NCI-H2196 (cell line): Measurements from ENCODE around the gene SMTN.

Source experiments
- DNase-seq: peaks from one replicate; lab custom pipeline; 2025; ENCODE audit not compliant: unreplicated experiment; lab: John Stamatoyannopoulos, UW

The SMTN gene

DNA sequence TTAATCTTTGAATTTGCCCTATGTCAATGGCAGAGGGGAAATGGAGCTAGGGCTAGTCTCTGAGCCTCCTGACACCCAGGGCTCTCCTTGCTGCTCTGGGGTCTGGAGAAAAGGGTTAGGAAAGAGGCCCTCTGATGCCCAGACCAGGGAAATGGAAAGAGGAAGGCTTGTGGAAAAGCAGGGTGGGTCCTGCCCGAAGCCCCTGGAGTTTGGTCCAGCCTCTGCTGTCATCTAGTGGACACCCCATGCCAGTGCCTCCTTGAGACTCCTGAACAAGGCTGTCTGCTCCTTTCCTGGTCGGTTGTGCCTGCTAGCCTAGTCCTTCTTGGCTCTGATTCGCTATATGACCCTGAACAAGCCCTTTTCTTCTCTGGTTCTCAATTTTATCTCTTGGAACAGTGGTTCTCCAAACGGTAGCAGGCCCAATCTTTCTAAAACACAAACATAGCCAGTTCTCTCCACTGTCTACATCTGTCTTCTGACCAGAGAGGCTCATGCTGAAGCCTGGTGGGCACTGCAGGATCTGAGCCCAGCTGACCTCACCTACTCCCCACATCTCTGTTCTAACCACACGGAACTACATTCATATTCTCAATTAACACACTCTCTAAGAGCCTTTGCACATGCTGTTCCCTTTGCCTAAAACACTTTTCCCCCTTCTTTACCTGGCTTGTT, 68.0 kb downstream of the SMTN start:
- peak; percentile 53 for DNase-seq

DNA sequence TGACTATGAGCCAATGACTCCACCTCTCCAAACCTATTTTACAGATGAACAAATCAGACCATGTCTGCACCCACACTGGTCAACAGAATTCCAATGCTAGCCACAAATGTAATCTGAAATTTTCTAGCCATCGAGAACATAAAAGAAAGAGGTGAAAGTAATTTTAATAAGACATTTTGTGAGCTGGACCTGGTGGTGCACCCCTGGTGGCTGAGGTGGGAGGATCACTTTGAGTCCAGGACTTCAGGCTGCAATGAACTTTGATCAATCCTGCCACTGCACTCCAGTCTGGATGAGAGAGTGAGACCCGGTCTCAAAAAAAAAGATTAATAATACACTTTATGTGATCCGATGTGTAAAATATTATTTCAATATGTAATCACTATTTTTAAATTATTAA, 69.5 kb downstream of the SMTN start:
- DNase-seq = no peak

GRCh38 chr22:31151872-31152271, 70.8 kb downstream of the SMTN start:
- DNase-seq = no peak

- DNase-seq = no peak
Observed at GRCh38 chr22:31153357-31153756, 72.2 kb downstream of the SMTN start.
